ENCODE results near the gene TRIM47. TPM values are rescaled to one million over a fixed set of nuclear protein-coding genes. Genes with fewer than 3 reads are reported as not detected.

Gene TRIM47, protein sequence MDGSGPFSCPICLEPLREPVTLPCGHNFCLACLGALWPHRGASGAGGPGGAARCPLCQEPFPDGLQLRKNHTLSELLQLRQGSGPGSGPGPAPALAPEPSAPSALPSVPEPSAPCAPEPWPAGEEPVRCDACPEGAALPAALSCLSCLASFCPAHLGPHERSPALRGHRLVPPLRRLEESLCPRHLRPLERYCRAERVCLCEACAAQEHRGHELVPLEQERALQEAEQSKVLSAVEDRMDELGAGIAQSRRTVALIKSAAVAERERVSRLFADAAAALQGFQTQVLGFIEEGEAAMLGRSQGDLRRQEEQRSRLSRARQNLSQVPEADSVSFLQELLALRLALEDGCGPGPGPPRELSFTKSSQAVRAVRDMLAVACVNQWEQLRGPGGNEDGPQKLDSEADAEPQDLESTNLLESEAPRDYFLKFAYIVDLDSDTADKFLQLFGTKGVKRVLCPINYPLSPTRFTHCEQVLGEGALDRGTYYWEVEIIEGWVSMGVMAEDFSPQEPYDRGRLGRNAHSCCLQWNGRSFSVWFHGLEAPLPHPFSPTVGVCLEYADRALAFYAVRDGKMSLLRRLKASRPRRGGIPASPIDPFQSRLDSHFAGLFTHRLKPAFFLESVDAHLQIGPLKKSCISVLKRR
- 9.9 and 12.5 TPM in 2 replicates for total RNA-seq (2014; rRNA removed; shearing (Covaris generic))
- 7.2 TPM in 2 replicates for polyA plus RNA-seq (2016; fragmentation: Nextera tagmentation; extraction: Ambion mirVana)
- long read RNA-seq, transcript TRIM47-201 (6 exons, 2,266 nt) = major isoform, 6 of 11 reads
- long read RNA-seq, partial matches to known transcripts = 2 of 11 reads
- long read RNA-seq, other reads (novel, unspliced or antisense) = 1 of 11 reads

DNA sequence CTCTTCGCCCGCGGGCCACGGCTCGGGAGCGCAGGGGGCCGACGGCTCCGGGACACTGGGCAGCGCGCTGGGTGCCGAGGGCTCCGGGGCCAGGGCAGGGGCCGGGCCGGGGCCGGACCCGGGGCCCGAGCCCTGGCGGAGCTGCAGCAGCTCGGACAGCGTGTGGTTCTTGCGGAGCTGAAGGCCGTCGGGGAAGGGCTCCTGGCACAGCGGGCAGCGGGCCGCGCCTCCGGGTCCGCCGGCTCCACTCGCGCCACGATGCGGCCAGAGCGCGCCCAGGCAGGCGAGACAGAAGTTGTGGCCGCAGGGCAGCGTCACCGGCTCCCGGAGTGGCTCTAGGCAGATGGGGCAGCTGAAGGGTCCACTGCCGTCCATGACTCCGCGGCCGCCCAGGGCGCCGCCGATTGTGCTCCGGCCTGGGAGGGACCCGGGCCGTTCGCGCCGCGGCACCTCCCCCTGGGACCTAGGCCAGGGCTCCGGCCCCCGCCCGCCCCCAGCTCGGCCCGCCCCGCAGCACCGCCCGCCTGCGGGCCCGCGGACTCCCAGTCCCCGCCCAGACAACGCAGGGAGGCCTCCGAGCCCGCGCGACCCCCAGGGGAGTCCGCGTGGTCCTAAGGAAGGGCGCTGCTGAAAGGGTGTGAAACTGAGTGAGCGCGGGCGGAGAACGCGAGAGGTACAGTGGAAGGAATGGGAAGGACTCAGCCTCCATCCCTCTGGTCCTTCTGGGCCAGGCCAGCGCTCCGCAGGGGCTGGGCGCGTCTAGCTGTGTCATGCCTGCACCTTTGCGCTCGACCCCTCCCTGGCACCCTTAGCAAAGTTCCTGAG is at the start of gene TRIM47:
Gene TRIM47, minus strand, starts transcription at position 408 of the 825 bp plus-strand sequence. Its CDS starts 33 bp downstream, at position 375.
- Mint-ChIP-seq H3K36me3 (ENCODE audit: low read depth) (no peaks in the 10 kb centered on the region; the same call in 2 of the 3 replicates), H3K27ac (no peak within 1 kb of the TSS), H3K4me1 (peaks cover 16% of the 10 kb centered on the region), H3K4me3 (peak within 1 kb of the TSS; percentile 72), H3K27me3 (ENCODE audit: insufficient read depth, low read depth, poor library complexity) (peaks cover 40% of the 10 kb centered on the region), H3K9me3 (no peaks in the 10 kb centered on the region)
- H3K79me2 ChIP-seq (replicated peaks; ENCODE audit: insufficient read depth) = no peaks in the 10 kb centered on the region
- peaks cover 29% of the 10 kb centered on the region for H3F3A ChIP-seq (replicated peaks; ENCODE audit: low read depth)
- peak; percentile 18 for ATAC-seq
- H4K20me1 ChIP-seq (replicated peaks; ENCODE audit: insufficient read depth) = no peaks in the 10 kb centered on the region
- H3K9me2 ChIP-seq (ENCODE audit: insufficient read depth) = no peaks in the 10 kb centered on the region
- peaks cover 37% of the 10 kb centered on the region for H3K27me3 ChIP-seq (ENCODE audit: insufficient read depth)
- H3K4me3 ChIP-seq = peak within 1 kb of the TSS; percentile 83
- H3K4me1 ChIP-seq (ENCODE audit: insufficient read depth) = peaks cover 7% of the 10 kb centered on the region; the same call in 1 of the 2 replicates
- peak within 1 kb of the TSS; percentile 99 for H2AFZ ChIP-seq
- peak; percentile 77 for DNase-seq (ENCODE audit: low spot score)
- H3K4me2 ChIP-seq = peak within 1 kb of the TSS; percentile 97
- H3K36me3 ChIP-seq (ENCODE audit: insufficient read depth) = no peaks in the 10 kb centered on the region
- H3K27ac ChIP-seq (ENCODE audit: low read depth) = no peak within 1 kb of the TSS
- TF ChIP-seq ZNF114 (CRISPR knock-in tag; IDR thresholded peaks at IDR 0.05) (no peak), NANOG (IDR thresholded peaks at IDR 0.05; ENCODE audit: borderline replicate concordance) (no peak), CREB1 (CRISPR knock-in tag; IDR thresholded peaks at IDR 0.05; ENCODE audit: low read depth) (no peak), POLR2AphosphoS5 (IDR thresholded peaks at IDR 0.05; ENCODE audit: low read depth) (no peak), EZH2 (IDR thresholded peaks at IDR 0.05; ENCODE audit: low read depth, unreplicated experiment) (peak; percentile 25)
- TF ChIP-seq, protein P1, sequence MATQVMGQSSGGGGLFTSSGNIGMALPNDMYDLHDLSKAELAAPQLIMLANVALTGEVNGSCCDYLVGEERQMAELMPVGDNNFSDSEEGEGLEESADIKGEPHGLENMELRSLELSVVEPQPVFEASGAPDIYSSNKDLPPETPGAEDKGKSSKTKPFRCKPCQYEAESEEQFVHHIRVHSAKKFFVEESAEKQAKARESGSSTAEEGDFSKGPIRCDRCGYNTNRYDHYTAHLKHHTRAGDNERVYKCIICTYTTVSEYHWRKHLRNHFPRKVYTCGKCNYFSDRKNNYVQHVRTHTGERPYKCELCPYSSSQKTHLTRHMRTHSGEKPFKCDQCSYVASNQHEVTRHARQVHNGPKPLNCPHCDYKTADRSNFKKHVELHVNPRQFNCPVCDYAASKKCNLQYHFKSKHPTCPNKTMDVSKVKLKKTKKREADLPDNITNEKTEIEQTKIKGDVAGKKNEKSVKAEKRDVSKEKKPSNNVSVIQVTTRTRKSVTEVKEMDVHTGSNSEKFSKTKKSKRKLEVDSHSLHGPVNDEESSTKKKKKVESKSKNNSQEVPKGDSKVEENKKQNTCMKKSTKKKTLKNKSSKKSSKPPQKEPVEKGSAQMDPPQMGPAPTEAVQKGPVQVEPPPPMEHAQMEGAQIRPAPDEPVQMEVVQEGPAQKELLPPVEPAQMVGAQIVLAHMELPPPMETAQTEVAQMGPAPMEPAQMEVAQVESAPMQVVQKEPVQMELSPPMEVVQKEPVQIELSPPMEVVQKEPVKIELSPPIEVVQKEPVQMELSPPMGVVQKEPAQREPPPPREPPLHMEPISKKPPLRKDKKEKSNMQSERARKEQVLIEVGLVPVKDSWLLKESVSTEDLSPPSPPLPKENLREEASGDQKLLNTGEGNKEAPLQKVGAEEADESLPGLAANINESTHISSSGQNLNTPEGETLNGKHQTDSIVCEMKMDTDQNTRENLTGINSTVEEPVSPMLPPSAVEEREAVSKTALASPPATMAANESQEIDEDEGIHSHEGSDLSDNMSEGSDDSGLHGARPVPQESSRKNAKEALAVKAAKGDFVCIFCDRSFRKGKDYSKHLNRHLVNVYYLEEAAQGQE (IDR thresholded peaks at IDR 0.05; ENCODE audit: unreplicated experiment) = no peak
- TF ChIP-seq, protein P2, sequence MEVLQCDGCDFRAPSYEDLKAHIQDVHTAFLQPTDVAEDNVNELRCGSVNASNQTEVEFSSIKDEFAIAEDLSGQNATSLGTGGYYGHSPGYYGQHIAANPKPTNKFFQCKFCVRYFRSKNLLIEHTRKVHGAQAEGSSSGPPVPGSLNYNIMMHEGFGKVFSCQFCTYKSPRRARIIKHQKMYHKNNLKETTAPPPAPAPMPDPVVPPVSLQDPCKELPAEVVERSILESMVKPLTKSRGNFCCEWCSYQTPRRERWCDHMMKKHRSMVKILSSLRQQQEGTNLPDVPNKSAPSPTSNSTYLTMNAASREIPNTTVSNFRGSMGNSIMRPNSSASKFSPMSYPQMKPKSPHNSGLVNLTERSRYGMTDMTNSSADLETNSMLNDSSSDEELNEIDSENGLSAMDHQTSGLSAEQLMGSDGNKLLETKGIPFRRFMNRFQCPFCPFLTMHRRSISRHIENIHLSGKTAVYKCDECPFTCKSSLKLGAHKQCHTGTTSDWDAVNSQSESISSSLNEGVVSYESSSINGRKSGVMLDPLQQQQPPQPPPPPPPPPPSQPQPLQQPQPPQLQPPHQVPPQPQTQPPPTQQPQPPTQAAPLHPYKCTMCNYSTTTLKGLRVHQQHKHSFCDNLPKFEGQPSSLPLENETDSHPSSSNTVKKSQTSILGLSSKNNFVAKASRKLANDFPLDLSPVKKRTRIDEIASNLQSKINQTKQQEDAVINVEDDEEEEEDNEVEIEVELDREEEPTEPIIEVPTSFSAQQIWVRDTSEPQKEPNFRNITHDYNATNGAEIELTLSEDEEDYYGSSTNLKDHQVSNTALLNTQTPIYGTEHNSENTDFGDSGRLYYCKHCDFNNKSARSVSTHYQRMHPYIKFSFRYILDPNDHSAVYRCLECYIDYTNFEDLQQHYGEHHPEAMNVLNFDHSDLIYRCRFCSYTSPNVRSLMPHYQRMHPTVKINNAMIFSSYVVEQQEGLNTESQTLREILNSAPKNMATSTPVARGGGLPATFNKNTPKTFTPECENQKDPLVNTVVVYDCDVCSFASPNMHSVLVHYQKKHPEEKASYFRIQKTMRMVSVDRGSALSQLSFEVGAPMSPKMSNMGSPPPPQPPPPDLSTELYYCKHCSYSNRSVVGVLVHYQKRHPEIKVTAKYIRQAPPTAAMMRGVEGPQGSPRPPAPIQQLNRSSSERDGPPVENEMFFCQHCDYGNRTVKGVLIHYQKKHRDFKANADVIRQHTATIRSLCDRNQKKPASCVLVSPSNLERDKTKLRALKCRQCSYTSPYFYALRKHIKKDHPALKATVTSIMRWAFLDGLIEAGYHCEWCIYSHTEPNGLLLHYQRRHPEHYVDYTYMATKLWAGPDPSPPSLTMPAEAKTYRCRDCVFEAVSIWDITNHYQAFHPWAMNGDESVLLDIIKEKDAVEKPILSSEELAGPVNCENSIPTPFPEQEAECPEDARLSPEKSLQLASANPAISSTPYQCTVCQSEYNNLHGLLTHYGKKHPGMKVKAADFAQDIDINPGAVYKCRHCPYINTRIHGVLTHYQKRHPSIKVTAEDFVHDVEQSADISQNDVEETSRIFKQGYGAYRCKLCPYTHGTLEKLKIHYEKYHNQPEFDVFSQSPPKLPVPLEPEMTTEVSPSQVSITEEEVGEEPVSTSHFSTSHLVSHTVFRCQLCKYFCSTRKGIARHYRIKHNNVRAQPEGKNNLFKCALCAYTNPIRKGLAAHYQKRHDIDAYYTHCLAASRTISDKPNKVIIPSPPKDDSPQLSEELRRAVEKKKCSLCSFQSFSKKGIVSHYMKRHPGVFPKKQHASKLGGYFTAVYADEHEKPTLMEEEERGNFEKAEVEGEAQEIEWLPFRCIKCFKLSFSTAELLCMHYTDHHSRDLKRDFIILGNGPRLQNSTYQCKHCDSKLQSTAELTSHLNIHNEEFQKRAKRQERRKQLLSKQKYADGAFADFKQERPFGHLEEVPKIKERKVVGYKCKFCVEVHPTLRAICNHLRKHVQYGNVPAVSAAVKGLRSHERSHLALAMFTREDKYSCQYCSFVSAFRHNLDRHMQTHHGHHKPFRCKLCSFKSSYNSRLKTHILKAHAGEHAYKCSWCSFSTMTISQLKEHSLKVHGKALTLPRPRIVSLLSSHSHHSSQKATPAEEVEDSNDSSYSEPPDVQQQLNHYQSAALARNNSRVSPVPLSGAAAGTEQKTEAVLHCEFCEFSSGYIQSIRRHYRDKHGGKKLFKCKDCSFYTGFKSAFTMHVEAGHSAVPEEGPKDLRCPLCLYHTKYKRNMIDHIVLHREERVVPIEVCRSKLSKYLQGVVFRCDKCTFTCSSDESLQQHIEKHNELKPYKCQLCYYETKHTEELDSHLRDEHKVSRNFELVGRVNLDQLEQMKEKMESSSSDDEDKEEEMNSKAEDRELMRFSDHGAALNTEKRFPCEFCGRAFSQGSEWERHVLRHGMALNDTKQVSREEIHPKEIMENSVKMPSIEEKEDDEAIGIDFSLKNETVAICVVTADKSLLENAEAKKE (CRISPR knock-in tag; IDR thresholded peaks at IDR 0.05) = no peak
- TF ChIP-seq, protein P3, sequence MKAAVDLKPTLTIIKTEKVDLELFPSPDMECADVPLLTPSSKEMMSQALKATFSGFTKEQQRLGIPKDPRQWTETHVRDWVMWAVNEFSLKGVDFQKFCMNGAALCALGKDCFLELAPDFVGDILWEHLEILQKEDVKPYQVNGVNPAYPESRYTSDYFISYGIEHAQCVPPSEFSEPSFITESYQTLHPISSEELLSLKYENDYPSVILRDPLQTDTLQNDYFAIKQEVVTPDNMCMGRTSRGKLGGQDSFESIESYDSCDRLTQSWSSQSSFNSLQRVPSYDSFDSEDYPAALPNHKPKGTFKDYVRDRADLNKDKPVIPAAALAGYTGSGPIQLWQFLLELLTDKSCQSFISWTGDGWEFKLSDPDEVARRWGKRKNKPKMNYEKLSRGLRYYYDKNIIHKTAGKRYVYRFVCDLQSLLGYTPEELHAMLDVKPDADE (IDR thresholded peaks at IDR 0.05) = no peak
- TF ChIP-seq, protein P4, sequence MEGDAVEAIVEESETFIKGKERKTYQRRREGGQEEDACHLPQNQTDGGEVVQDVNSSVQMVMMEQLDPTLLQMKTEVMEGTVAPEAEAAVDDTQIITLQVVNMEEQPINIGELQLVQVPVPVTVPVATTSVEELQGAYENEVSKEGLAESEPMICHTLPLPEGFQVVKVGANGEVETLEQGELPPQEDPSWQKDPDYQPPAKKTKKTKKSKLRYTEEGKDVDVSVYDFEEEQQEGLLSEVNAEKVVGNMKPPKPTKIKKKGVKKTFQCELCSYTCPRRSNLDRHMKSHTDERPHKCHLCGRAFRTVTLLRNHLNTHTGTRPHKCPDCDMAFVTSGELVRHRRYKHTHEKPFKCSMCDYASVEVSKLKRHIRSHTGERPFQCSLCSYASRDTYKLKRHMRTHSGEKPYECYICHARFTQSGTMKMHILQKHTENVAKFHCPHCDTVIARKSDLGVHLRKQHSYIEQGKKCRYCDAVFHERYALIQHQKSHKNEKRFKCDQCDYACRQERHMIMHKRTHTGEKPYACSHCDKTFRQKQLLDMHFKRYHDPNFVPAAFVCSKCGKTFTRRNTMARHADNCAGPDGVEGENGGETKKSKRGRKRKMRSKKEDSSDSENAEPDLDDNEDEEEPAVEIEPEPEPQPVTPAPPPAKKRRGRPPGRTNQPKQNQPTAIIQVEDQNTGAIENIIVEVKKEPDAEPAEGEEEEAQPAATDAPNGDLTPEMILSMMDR (conservative IDR thresholded peaks at IDR 0.05; ENCODE audit: low read depth in 2 of 2) = 0 out of 4 replicates have a peak, but pooled peaks of 1 of the 2 experiments have one; percentile 1

All from GM23338 (cell line).